IPS-11a (cell line): ENCODE data around the gene PCSK2.

Experiments used
- H3K4me3 ChIP-seq: one replicate; pipeline ENCODE4 v1.5.1; 2013; ENCODE audit warnings: low read depth, low read length, control low read depth

The PCSK2 gene

DNA sequence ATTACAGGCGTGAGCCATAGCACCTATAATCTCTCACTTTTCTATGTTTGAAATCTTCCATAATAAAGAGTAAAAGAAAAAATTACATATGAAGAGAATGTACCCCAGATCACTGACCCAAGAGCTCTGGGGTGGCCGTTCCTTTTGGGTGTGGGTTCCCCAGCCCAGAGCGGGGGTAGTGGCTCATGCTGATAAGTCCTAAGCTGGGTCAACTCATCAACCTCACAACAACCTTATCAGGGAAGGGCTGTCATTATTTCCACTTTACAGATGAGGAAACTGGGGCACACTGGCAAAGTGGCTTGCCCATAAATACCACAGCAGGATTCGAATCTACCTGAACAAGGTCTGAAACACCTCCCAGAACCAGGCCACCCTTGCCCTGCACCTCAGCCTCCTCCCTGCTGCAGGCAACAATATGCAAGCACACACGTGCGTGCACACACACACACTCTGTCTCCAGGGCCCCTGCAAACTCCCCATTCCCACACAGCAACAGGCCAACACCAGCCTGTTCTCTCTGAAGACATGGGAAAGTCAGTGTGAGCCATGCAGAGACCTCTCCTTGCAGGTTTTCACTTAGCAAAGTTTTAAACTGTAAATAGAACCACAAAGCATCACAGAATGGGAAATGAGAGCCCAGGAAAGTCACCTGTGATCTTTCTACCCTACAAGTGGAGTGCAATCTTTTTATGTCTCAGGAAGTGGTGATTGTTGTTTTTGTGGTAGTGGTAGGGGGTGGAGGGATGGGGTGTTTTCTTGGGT, 276.6 kb downstream of the PCSK2 start:
- no peak overlapping the region for H3K4me3 ChIP-seq

DNA sequence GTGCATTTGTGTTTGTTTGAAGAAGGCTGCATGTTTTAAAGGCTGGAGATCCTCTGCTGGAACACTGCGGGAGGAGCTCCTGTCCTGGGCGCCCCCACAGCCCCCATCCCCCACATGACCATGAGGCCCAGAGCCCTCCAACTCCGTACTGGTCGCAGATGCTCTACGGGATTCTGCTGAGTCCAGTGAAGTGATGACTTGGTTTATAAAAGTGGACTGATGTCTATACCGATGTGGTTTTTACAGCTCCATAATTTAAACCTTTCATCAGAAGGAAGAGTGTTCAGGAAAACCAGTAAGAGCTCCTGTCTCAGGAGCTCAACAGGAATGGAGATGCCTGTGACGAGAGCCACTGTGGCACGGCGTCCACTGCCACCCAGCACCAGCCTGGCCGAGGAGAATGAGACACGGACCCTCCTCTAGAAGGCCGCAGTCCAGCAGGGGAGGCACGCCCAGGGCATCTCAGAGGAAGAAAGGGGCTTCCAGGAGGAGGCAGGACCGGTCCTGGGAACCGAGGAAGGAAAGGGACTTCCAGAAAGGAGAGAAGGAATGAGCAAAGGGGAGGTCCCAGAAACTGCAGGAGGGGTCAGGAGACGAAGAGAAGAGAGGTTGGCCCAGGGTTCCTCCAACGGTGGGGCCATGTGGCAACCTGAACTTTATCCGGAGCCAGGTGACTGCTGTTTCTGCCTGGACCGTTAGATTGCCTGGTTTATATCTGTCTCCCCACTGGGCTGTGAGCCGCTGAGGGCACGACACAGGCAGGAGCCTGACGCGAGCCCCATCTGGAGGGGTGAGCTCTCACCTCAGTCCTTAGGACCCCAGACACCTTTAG, 277.4 kb downstream of the PCSK2 start:
- H3K4me3 ChIP-seq: no peak overlapping the region

GRCh38 chr20:17504898-17505635, 278.2 kb downstream of the PCSK2 start:
- H3K4me3 ChIP-seq: peak overlapping the region; percentile 24

DNA sequence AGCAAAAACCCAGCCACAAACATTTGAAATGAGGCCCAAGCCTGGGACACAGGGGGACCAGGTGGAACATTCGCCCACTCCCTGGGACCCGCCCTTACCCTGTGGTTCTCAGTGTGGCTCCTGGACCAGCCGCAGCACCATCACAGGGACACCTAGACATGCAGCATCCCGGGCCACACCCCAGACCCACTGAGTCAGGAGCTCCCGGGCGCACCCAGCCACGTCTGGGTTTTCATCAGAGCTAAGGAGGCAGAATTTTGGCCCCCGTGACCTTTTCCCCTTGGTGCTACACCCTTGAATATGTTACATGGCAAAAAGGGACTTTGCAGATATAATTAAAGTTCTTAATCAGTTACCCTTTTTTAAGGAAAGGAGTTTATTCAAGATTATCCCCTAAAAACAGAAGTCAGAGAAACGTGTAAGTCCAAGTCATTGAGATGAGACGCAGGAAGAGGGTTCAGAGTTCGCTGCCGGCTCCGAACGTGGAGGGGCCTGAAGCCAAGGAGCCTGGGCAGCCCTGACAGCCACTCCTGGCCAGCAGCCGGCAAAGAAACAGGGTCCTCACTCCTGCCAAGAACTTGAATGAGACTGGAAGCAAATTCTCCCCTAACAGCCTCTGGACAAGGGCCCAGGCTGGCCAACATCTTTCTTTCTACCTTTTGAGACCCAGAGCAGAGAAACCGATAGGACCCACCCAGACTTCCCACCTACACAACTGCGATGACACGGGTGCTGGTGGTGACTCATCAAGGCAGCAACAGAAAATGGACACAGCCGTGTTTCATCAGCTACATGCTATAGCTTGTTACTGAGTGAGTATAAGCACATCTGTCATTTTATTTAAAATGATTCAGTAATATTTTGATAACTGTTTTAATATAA, 279.0 kb downstream of the PCSK2 start:
- H3K4me3 ChIP-seq: no peak overlapping the region

DNA sequence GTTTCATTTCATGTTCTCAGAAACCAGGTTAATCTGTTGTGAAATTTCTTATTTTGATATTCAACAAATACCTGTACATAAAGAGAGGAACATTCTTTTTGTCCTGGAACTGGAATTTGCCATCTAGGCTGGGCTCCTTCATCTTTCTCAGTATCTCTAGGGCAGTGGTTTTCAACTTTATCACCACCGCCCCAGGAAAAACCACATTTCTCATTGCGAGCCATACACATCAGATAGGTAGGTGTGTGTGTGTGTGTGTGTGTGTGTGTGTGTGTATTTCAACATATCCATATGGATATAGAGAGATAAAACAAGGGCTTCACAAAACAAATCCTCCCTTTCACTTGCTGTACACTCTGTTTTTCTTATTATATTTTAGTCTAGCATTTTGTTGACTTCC, 280.2 kb downstream of the PCSK2 start:
- no peak overlapping the region for H3K4me3 ChIP-seq

- no peak overlapping the region for H3K4me3 ChIP-seq
Measured at GRCh38 chr20:17507531-17507930, 280.7 kb downstream of the PCSK2 start.

- H3K4me3 ChIP-seq: no peak overlapping the region
Measured at GRCh38 chr20:17508756-17509155, 281.9 kb downstream of the PCSK2 start.

GRCh38 chr20:17510548-17510947, 283.7 kb downstream of the PCSK2 start:
- H3K4me3 ChIP-seq: no peak overlapping the region

GRCh38 chr20:17511401-17511800, 284.6 kb downstream of the PCSK2 start:
- H3K4me3 ChIP-seq: no peak overlapping the region

- H3K4me3 ChIP-seq: no peak overlapping the region
Measured at GRCh38 chr20:17513939-17514338, 287.1 kb downstream of the PCSK2 start.

- H3K4me3 ChIP-seq: no peak overlapping the region
Measured at GRCh38 chr20:17515053-17515452, 288.2 kb downstream of the PCSK2 start.

DNA sequence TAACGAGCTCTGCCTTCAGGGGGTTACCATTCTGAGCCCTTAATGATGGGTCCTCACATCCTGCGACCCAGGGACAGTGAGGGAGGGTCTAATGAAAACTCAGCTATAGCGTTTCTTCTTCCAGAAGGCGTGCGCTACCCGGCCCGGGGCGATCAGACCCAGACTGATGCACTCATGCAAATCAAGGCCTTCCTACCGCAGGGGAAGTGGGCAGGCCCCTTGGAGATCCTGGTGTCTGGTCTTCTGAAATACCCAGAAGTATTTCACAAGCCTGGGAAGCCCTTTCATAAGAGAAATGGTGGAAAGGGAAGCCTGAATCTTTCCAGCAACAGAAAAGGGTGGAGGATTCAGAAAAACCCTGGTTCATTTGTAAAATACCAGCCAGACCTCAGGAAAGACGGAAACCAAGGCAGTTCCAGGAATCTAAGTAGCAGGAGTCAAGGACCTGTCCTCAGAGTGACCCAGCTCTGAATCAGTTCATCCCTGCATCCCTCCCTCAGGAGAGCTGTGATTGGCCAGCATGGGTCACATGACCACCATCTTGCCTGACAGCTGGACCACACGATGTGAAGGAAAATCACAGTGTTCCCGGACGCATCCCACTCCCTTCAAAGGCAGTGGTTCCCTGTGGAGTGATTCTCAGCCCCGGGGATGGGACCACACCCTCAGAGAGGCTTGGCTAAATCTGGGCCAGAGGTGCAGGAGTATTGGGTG, 291.7 kb downstream of the PCSK2 start:
- no peak overlapping the region for H3K4me3 ChIP-seq

DNA sequence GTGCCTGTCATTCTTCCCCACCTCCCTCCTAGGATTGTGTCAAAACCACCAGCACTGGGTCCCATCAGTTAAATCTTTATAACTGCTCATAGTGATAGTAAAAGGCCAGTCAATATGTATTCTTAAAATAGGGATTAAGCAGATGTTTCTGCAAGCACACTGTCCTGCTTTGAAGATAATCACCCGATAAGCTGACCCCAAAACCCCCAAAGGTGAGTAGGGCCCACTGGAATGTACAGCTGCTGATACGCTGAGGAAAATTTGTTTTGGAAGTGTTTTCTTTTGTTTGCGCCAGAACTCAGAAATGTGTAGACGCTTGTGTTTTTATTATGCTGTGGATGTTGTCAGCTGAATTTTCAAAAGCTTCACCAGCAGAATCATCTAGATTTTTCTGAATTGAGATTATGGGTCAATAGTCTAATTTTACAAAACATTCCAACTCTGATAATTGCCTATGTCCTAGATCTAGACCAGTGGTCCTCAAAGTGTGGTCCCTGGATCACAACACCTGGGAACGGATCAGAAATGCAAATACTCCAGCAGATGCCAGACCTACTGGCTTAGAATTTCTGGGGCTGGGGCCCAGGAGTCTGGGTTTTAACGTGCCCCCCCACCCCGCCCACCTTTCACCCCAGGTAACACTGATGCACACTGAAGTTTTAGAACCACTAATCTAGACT, 292.9 kb downstream of the PCSK2 start:
- no peak overlapping the region for H3K4me3 ChIP-seq

GRCh38 chr20:17520583-17520982, 293.7 kb downstream of the PCSK2 start:
- no peak overlapping the region for H3K4me3 ChIP-seq

DNA sequence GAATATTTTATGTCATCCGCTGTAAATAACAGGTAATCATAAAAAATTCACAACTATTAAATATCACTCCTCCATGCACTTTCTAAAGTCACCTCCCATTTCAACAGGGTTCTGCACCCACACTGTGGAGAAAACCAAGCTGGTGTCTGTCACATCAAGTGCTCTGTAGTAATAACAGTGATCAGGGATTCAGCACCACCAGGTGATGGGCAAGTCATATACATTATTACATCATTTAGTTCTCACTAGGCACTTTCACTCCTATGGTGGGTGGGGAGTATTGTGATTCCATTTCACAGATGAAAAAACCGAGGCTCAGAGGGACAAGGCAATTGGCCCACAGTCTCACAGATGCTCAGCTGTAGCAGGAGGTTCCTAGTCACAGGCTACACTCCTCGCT, 295.7 kb downstream of the PCSK2 start:
- H3K4me3 ChIP-seq: no peak overlapping the region

DNA sequence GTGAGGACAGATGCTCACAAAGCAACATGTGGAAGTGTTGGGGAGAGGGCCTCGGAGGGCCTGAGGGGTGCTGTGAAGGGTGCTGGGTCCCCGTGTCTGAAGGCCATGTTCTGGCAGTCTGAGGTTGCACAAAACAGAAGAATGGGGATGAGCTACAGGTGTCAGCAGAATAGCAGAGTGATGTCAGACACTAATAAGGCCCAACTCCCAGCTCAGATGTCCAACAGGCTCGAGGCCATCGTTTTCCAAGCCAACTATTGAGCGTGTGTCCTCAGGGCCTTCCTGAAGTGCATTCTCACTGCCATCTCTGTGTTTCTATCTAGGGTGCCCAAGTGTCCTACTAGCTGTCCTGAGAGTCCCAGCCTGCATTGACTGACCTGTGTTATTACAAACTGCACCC, 296.5 kb downstream of the PCSK2 start:
- no peak overlapping the region for H3K4me3 ChIP-seq

- no peak overlapping the region for H3K4me3 ChIP-seq
Measured at GRCh38 chr20:17524560-17524959, 297.7 kb downstream of the PCSK2 start.

DNA sequence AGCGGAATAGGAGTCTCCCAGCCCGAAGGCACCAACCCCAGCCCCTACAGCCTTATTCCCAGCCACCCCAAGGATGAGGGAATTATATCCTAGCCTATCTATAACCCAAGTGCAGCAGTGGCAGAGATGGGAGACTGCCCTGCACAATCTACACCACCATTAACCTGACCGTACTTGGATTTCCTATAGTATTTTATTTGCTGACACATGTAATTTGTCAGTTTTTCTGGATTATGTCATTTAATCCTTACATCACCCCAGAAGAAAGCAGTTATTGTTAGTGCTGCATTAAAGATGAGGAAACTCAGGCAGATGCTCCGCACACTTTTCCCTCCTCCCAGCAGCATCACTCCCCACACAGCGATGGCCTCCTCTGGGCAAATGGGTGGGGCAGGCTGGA, 298.3 kb downstream of the PCSK2 start:
- H3K4me3 ChIP-seq: no peak overlapping the region

- no peak overlapping the region for H3K4me3 ChIP-seq
Measured at GRCh38 chr20:17525650-17526049, 298.8 kb downstream of the PCSK2 start.
